HG03280 (cell line): Measurements from ENCODE around the gene CASKIN2.
A peak's percentile ranks its signal among the peaks of the same experiment; 100 is the strongest.
"Not testable (repeated sequence)": the region's sequence is repeated elsewhere in the genome, so short reads cannot be mapped to it uniquely, and the experiment has no call there.

Experiments used
- ATAC-seq: cut with Tn5 transposase; IDR thresholded peaks from one replicate; pipeline ENCODE4 v1.9.1; 2021; ENCODE audit warnings: mild to moderate bottlenecking, moderate library complexity; ENCODE audit not compliant: unreplicated experiment

CASKIN2 gene

DNA sequence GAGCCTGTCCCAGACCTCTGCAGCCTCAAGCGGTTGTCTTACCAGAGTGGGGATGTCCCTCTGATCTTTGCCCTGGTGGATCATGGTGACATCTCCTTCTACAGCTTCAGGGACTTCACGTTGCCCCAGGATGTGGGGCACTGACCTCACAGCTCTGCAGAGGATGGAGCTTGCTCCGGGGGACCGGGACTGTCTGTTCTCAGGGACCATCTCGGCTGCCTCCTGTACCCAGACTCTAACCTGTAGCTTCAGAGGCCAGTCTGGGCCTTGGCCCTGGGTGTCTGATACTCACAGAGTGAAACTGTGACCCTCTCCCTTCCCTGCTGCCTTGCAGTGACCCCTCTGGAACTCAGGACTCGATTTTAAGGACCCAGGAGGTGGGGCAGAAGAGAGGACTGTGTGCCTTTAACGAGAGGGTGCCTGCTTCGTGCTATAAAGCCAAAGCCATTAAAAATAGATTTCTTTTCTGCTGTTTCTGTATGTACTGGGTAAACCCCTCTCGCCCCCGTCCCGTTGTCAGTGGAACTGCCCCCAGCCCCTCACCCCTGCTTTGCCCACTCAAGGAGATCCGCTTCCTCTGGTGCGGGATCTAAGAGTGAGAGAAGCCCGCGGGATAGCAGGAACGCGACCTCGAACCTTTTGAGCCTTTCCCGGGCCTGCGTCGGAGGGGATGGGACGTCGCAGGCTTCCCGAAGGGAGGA is 9.1 kb upstream of the CASKIN2 start:
- no peak for ATAC-seq

DNA sequence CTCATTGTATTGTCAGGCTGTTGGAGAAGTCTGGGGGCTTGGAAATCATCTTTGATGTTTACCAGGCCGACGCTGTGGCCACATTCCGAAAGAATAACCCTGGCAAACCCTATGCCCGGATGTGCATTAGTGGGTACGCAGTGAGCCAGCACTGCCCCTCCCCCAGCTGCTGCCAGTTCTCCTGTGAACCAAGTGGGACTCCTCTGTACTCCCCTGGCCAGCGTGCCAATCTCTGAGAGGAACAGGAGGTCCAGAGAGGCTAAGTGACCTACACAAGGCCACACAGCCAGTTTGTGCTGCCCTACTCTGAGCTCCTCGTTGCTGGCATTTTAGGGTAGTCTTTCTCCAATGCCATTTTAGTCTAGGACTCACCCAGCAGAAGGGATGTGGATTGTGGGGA is 8.3 kb upstream of the CASKIN2 start:
- ATAC-seq: no peak

DNA sequence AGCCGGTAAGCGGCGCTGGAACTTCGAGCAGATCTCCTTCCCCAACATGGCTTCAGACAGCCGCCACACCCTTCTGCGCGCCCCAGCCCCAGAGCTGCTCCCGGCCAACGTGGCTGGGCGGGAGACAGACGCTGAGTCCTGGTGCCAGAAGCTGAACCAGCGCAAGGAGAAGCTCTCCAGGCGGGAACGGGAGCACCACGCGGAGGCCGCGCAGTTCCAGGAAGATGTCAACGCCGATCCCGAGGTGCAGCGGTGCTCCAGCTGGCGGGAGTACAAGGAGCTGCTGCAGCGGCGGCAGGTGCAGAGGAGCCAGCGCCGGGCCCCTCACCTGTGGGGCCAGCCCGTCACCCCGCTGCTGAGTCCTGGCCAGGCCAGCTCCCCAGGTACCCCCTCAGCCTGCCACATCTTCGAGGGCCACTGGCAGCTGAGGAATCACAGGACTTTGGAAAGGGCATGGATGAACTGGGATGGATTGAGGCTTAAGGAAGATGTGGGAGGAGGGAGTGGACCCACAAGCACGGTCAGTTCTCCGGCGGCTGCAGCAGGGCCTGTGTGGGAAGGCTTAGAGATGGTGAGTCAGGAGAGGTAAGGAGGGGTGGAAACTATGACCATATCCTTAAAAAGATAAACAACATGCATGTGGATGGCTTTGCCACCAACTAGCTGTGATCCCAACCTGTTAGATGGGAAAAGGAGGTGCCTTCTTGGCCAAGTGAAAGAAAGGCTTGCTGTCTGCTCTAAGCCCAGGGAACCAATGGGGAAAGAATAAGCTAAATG is 6.8 kb upstream of the CASKIN2 start:
- no peak for ATAC-seq

- no peak for ATAC-seq
Measured at GRCh38 chr17:75521290-75521689, 6.0 kb upstream of the CASKIN2 start.

GRCh38 chr17:75520413-75520812 is 5.1 kb upstream of the CASKIN2 start:
- ATAC-seq: not testable (repeated sequence)

DNA sequence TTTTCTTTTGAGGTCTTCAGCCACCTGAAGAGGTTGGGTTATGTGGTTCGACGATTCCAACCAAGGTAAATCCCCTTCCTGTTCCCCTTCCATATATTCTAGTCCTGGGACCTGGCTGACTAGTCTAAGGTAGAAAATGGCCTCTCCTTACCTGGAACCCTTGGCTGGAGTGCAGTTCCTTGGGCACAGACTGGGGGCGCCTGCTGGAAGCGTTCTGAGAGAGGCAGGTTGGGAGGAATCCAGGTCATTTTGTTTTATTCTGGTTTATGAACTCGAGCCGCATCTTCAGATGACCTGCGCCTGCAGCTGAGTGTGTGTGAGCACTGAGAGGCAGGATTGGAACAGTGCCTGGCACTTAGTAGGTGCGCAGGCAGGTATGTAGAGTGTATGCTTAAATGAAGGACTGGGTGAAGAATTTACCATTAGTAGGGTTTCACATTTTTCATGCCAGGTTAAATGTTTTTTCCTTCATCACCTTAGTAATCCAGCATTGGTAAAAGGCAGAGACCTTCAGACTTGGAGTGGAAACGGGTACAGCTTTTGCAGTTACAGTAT is 3.7 kb upstream of the CASKIN2 start:
- ATAC-seq: no peak

DNA sequence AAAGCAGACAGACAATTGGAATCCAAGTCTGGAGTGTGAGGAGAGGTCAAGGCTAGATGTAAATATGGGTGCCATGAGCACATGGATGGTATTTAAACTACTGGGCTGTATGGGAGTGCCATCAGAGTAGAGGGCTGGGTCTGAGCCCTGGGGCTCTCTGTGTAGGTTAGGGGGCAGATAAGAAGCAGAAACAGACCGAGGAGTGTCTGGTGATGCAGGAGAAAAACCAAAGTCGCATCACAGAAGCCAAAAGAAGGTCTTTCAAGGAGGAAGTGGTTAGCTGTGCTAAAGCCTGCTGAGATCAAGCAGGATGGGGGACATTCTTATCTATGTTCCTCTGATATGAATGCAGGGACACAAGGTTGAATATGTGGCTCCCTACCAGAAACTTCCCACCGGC is 2.9 kb upstream of the CASKIN2 start:
- no peak for ATAC-seq

GRCh38 chr17:75517297-75517865 is 2.0 kb upstream of the CASKIN2 start:
- ATAC-seq: no peak

DNA sequence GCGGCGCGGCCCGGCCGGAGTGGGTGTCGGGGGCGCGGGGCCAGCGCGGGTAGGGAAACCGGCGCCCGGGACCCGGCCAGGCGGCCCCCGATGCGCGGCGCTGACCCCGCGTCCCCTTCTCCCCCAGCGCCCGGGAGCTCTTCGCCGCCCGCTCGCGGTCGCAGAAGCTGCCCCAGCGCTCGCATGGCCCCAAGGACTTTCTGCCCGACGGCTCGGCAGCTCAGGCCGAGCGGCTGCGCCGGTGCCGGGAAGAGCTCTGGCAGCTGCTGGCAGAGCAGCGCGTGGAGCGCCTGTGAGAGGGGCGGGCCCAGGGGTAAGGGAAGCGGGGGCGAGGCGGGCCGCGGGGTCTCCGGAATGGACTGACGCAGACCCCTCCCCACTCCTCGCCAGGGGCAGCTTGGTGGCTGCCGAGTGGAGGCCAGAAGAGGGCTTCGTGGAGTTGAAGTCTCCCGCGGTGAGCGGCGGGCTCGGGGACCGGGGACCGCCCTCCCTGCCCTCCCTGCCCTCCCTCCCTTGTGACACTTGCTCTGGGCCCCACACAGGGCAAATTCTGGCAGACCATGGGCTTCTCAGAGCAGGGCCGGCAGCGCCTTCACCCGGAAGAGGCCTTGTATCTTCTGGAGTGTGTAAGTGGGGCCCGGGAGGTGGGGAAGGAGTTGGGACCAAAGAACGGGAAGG is 1.4 kb upstream of the CASKIN2 start:
- ATAC-seq: peak; percentile 15

DNA sequence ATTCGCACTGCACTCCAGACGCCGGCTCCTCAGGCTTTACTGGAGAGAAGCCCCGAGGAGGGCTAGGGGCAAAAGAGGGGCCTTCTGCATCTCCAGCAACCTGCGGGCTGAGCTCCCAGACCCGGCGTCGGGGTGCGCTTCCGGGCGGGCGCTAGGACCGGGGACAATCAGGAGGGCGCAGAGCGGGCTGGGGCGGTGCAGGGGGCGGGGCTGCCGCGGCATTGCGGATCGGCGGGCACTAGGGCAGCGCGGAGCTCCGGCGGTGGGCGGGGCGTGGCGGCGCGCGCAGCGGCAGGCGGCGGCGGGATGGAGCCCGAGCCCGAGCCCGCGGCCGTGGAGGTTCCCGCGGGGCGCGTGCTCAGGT is 900 bp upstream of the CASKIN2 start, which contains the start of gene TSEN54:
Gene TSEN54 (plus strand): TSS at position 274 of the 364 bp plus-strand sequence. CDS start 33 bp downstream, at position 307.
- peak; percentile 80 for ATAC-seq

DNA sequence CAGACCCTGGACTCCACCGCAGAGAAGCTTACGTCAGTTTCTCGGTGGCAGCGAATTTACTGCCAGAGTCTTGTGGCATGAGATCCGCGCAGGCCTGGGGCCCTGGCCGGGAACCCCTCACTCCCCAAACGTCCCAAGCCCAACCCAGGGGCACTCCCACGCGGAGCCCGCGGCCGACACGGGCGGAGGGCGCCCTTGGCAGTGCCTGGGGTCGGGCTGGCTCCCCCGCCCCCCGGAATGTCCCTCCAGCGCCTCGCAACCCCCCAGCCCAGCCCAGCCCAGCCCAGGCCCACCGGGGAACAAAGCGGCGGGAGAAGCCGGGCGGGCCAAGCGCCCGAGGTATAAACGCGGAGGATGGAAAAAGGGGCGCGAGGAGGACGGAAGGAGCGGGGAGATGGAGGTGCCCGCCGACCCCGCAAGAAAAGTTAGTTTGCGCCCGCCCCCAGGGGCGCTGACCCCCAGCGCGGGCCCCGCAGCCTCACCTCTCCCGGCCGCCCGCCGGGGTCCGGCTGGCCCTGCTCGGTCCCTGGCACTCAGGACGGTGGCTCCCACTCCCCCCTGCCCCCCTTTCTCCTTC is 330 bp downstream of the CASKIN2 start:
- ATAC-seq: no peak

GRCh38 chr17:75514299-75514918 is 928 bp downstream of the CASKIN2 start:
- no peak for ATAC-seq

DNA sequence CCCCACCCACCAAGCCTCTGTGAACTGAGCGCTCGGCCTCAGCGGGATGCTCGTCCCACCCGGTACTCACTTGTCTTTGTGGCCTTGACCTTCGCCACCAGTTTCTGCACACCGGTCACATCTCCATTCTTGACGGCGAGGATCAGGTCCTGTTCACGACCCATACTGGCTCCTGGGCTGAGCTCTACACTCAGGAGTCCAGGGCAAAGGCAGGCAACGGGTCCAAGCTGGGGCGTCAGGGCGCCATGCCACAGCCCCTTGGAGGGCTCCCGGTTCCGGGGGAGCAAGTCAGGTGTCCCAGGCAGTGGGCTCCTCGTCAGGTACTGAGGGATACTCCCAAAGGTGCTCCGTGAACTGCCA is 1.7 kb downstream of the CASKIN2 start:
- no peak for ATAC-seq

- no peak for ATAC-seq
Measured at GRCh38 chr17:75512926-75513640, 2.3 kb downstream of the CASKIN2 start.

GRCh38 chr17:75511610-75512575 is 3.4 kb downstream of the CASKIN2 start:
- ATAC-seq: no peak

DNA sequence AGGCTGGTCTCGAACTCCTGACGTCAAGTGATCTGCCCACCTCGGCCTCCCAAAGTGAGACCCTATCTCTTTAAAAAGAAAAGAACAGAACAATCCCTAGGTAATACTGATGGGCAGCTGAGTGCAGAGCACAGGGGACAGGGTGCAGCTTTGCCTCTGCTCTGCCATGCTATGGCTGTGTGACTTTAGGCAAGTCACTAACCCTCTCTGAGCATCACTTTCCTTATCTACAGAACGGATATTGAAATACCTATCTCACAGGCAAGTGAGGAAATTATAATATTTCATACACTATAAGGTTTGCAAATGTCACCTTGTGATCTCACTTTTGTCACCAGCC is 4.1 kb downstream of the CASKIN2 start:
- ATAC-seq: no peak

DNA sequence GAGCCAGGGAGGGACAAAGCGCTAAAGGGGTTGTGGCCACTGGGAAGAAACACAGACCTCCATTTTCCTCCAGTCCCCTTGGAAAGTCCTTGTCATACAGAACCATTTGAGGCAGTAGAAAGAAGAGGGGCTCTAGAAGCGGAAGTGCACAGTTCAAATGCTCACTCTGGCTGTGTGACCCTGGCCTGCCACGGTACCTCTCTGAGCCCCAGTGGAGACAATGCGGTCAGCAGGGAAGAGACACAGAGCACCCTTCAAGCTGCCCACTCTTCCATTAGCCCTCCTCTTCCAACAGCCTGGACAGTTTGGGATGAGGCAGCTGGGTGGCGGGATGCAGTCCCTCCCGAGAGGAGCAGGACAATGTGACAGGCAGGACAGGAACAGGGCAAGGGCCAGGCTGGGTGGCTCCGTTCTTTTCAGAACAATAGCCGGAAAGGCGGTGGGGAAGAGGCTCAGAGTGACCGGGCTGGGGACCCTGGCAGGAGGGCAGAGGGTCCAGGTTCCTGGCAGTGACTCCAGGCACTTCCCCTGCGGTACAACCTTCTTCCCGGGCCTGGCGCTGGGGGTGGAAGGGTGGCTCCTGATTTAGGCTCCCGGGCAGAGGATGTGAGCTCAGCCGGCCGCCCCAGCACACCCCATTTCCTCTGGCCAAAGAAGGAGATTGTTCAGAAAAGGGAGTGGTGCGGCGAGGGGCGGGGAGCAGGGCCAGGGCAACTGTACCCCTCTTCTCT is 5.6 kb downstream of the CASKIN2 start:
- ATAC-seq: no peak

- ATAC-seq: no peak
Measured at GRCh38 chr17:75508931-75509361, 6.4 kb downstream of the CASKIN2 start.
